Mesothelial cell of epicardium (in vitro differentiated cells): ENCODE measurements around the gene HECW1. TPM values are rescaled to one million over a fixed set of nuclear protein-coding genes. Genes with fewer than 3 reads are reported as not detected.

Experiments used
- DNase-seq, 2 experiments: peaks; one replicate each; pipeline ENCODE4 v3.0.0; 2021; ENCODE audit warnings: low spot score in 2 of 2; ENCODE audit not compliant: unreplicated experiment in 2 of 2
- H3K27ac Mint-ChIP-seq: 2 replicates; pipeline ENCODE4 v1.8.0; 2021; ENCODE audit warnings: mixed read lengths
- H3K27me3 Mint-ChIP-seq: 2 replicates; pipeline ENCODE4 v1.8.0; 2021; ENCODE audit warnings: low read depth, mixed read lengths
- H3K36me3 Mint-ChIP-seq: 2 replicates; pipeline ENCODE4 v1.8.0; 2021; ENCODE audit warnings: mixed read lengths
- H3K4me1 Mint-ChIP-seq: 2 replicates; pipeline ENCODE4 v1.8.0; 2021; ENCODE audit warnings: mixed read lengths
- H3K4me3 Mint-ChIP-seq: 2 replicates; pipeline ENCODE4 v1.8.0; 2021; ENCODE audit warnings: mild to moderate bottlenecking, moderate library complexity, mixed read lengths
- H3K9me3 Mint-ChIP-seq: 2 replicates; pipeline ENCODE4 v1.8.0; 2021; ENCODE audit warnings: mixed read lengths
- CTCF ChIP-seq: fragments of 200-600 bp; sonication (generic); IDR thresholded peaks from one replicate; pipeline ENCODE4 v1.5.0; 2021; ENCODE audit warnings: antibody characterized with exemption; ENCODE audit not compliant: unreplicated experiment
- total RNA-seq: library from RNA; stranded (reverse); gene quantifications from 3 replicates; pipeline ENCODE4 v1.2.1, GENCODE V29; 2021

Gene HECW1
- total RNA-seq, 1 donor from 2014 or later: 1.4 TPM

GRCh38 chr7:43530553-43531410, 418.3 kb downstream of the HECW1 start:
- Mint-ChIP-seq H3K27ac (no peak overlapping the region), H3K4me1 (peaks cover 13% of the 10 kb centered on the region), H3K36me3 (no peaks in the 10 kb centered on the region), H3K9me3 (no peaks in the 10 kb centered on the region), H3K4me3 (no peak overlapping the region), H3K27me3 (no peaks in the 10 kb centered on the region)
- no peak for TF ChIP-seq CTCF
- DNase-seq: no peak

GRCh38 chr7:43531700-43532099, 419.3 kb downstream of the HECW1 start:
- no peaks in the 10 kb centered on the region for H3K27me3 Mint-ChIP-seq
- no peak overlapping the region for H3K4me3 Mint-ChIP-seq
- H3K4me1 Mint-ChIP-seq: peaks cover 20% of the 10 kb centered on the region
- H3K36me3 Mint-ChIP-seq: no peaks in the 10 kb centered on the region
- DNase-seq: no peak
- TF ChIP-seq CTCF: no peak
- no peak overlapping the region for H3K27ac Mint-ChIP-seq
- H3K9me3 Mint-ChIP-seq: no peaks in the 10 kb centered on the region

GRCh38 chr7:43533801-43534479, 421.5 kb downstream of the HECW1 start:
- Mint-ChIP-seq H3K4me3 (no peak overlapping the region), H3K27me3 (no peaks in the 10 kb centered on the region), H3K27ac (peak overlapping the region; percentile 31), H3K9me3 (no peaks in the 10 kb centered on the region), H3K4me1 (peaks cover 20% of the 10 kb centered on the region), H3K36me3 (no peaks in the 10 kb centered on the region)
- TF ChIP-seq CTCF: no peak
- no peak for DNase-seq

- no peaks in the 10 kb centered on the region for H3K36me3 Mint-ChIP-seq
- no peaks in the 10 kb centered on the region for H3K27me3 Mint-ChIP-seq
- H3K9me3 Mint-ChIP-seq: no peaks in the 10 kb centered on the region
- no peak for TF ChIP-seq CTCF
- peaks cover 20% of the 10 kb centered on the region for H3K4me1 Mint-ChIP-seq
- DNase-seq: no peak
- H3K27ac Mint-ChIP-seq: no peak overlapping the region
- no peak overlapping the region for H3K4me3 Mint-ChIP-seq
These were observed 422.6 kb downstream of the HECW1 start for GRCh38 chr7:43535031-43535451.

- H3K27ac Mint-ChIP-seq: no peak overlapping the region
- DNase-seq: no peak
- no peaks in the 10 kb centered on the region for H3K27me3 Mint-ChIP-seq
- H3K9me3 Mint-ChIP-seq: no peaks in the 10 kb centered on the region
- H3K4me3 Mint-ChIP-seq: no peak overlapping the region
- H3K4me1 Mint-ChIP-seq: peaks cover 20% of the 10 kb centered on the region
- H3K36me3 Mint-ChIP-seq: no peaks in the 10 kb centered on the region
- no peak for TF ChIP-seq CTCF
These were observed 423.6 kb downstream of the HECW1 start for GRCh38 chr7:43535810-43536585.
